ENCODE measurements around the gene MTF2. TPM values are rescaled to one million over a fixed set of nuclear protein-coding genes. Genes with fewer than 3 reads are reported as not detected.

Gene MTF2
- total RNA-seq, 2 donors from 2014 or later, result 85.0 to 103 TPM

GRCh38 chr1:93082313-93082712 is 3.2 kb downstream of the MTF2 start:
- Histone ChIP-seq H3K4me3 (ENCODE audit: low read length) (peak overlapping the region; percentile 95), H3K9ac (ENCODE audit: extremely low read depth, low read length, poor library complexity, severe bottlenecking) (no peak overlapping the region), H3K36me3 (ENCODE audit: control insufficient read depth, insufficient read depth, low read length) (peaks cover 50% of the 10 kb centered on the region), H3K27ac (ENCODE audit: low read depth, low read length) (no peak overlapping the region), H3K9me3 (ENCODE audit: control insufficient read depth, low read length) (peaks cover 22% of the 10 kb centered on the region), H3K27me3 (ENCODE audit: control insufficient read depth, insufficient read depth, low read length, poor library complexity, severe bottlenecking) (no peaks in the 10 kb centered on the region), H3K4me1 (ENCODE audit: control insufficient read depth, insufficient read depth, low read length) (peaks cover 4% of the 10 kb centered on the region)
- H3K27me3 Mint-ChIP-seq (ENCODE audit: insufficient read depth), result no peaks in the 10 kb centered on the region
- peaks cover 12% of the 10 kb centered on the region for H3K4me1 Mint-ChIP-seq
- 75 to 97% methylated on average over 3 of the region's 3 CpGs for WGBS, 2 experiments (ENCODE audit: insufficient coverage in 1 of 2, insufficient read length in 1 of 2)
- H3K9me3 Mint-ChIP-seq, result peaks cover 23% of the 10 kb centered on the region
- DNase-seq, result no peak
- peak overlapping the region; percentile 100 for H3K4me3 Mint-ChIP-seq
- no peak overlapping the region for H3K27ac Mint-ChIP-seq
- no peak for TF ChIP-seq CTCF (conservative IDR thresholded peaks at IDR 0.05)
- H3K36me3 Mint-ChIP-seq (ENCODE audit: low read depth), result peaks cover 55% of the 10 kb centered on the region

GRCh38 chr1:93083979-93084378 is 4.9 kb downstream of the MTF2 start:
- no peaks in the 10 kb centered on the region for H3K27me3 ChIP-seq (ENCODE audit: control insufficient read depth, insufficient read depth, low read length, poor library complexity, severe bottlenecking)
- WGBS, 2 experiments (ENCODE audit: insufficient coverage in 1 of 2, insufficient read length in 1 of 2), result 97% methylated on average over 2 of the region's 2 CpGs; no CpG with 5 or more reads in 1 of the 2 experiments

GRCh38 chr1:93087532-93087931 is 8.4 kb downstream of the MTF2 start:
- Mint-ChIP-seq H3K27me3 (ENCODE audit: insufficient read depth) (no peaks in the 10 kb centered on the region), H3K36me3 (ENCODE audit: low read depth) (peaks cover 74% of the 10 kb centered on the region), H3K27ac (no peak overlapping the region), H3K9me3 (peaks cover 30% of the 10 kb centered on the region), H3K4me1 (no peaks in the 10 kb centered on the region), H3K4me3 (no peak overlapping the region)
- H3K9me3 ChIP-seq (ENCODE audit: control insufficient read depth, low read length), result peaks cover 39% of the 10 kb centered on the region
- no peak overlapping the region for H3K9ac ChIP-seq (ENCODE audit: extremely low read depth, low read length, poor library complexity, severe bottlenecking)
- DNase-seq, result no peak
- H3K27me3 ChIP-seq (ENCODE audit: control insufficient read depth, insufficient read depth, low read length, poor library complexity, severe bottlenecking), result no peaks in the 10 kb centered on the region
- H3K27ac ChIP-seq (ENCODE audit: low read depth, low read length), result no peak overlapping the region
- H3K36me3 ChIP-seq (ENCODE audit: control insufficient read depth, insufficient read depth, low read length), result peaks cover 60% of the 10 kb centered on the region
- no peaks in the 10 kb centered on the region for H3K4me1 ChIP-seq (ENCODE audit: control insufficient read depth, insufficient read depth, low read length)
- TF ChIP-seq CTCF (conservative IDR thresholded peaks at IDR 0.05), result no peak
- 83 to 94% methylated on average over 2 of the region's 2 CpGs for WGBS, 2 experiments (ENCODE audit: insufficient coverage in 1 of 2, insufficient read length in 1 of 2)
- no peak overlapping the region for H3K4me3 ChIP-seq (ENCODE audit: low read length)

More at GRCh38 chr1:93083979-93084378, 4.9 kb downstream of the MTF2 start:
- Mint-ChIP-seq H3K27me3 (ENCODE audit: insufficient read depth) (no peaks in the 10 kb centered on the region), H3K4me3 (no peak overlapping the region), H3K27ac (no peak overlapping the region), H3K4me1 (peaks cover 6% of the 10 kb centered on the region), H3K36me3 (ENCODE audit: low read depth) (peaks cover 64% of the 10 kb centered on the region), H3K9me3 (peaks cover 23% of the 10 kb centered on the region)
- no peak overlapping the region for H3K9ac ChIP-seq (ENCODE audit: extremely low read depth, low read length, poor library complexity, severe bottlenecking)
- no peak overlapping the region for H3K27ac ChIP-seq (ENCODE audit: low read depth, low read length)
- peaks cover 22% of the 10 kb centered on the region for H3K9me3 ChIP-seq (ENCODE audit: control insufficient read depth, low read length)
- H3K36me3 ChIP-seq (ENCODE audit: control insufficient read depth, insufficient read depth, low read length), result peaks cover 52% of the 10 kb centered on the region
- H3K4me1 ChIP-seq (ENCODE audit: control insufficient read depth, insufficient read depth, low read length), result no peaks in the 10 kb centered on the region
- TF ChIP-seq CTCF (conservative IDR thresholded peaks at IDR 0.05), result no peak
- DNase-seq, result no peak
- peak overlapping the region; percentile 9 for H3K4me3 ChIP-seq (ENCODE audit: low read length)

All from endodermal cell (in vitro differentiated cells).